GM10847 (cell line): ENCODE measurements around the gene RIMBP2.

Experiments
- POLR2A ChIP-seq: IDR thresholded peaks from 2 replicates; pipeline ENCODE4 v1.6.1; 2011; ENCODE audit not compliant: insufficient read length; ENCODE audit errors: extremely low read depth

RIMBP2 gene

GRCh38 chr12:130525384-130526172, 190.5 kb downstream of the RIMBP2 start:
- TF ChIP-seq POLR2A, result no peak

- TF ChIP-seq POLR2A, result no peak
These were observed 191.3 kb downstream of the RIMBP2 start for GRCh38 chr12:130524759-130525158.

- TF ChIP-seq POLR2A, result no peak
These were observed 192.1 kb downstream of the RIMBP2 start for GRCh38 chr12:130523863-130524614.

GRCh38 chr12:130523208-130523607, 192.9 kb downstream of the RIMBP2 start:
- no peak for TF ChIP-seq POLR2A

GRCh38 chr12:130522244-130522834, 193.8 kb downstream of the RIMBP2 start:
- no peak for TF ChIP-seq POLR2A

GRCh38 chr12:130521375-130522124, 194.5 kb downstream of the RIMBP2 start:
- no peak for TF ChIP-seq POLR2A

GRCh38 chr12:130520784-130521183, 195.3 kb downstream of the RIMBP2 start:
- TF ChIP-seq POLR2A, result no peak

GRCh38 chr12:130517588-130517987, 198.5 kb downstream of the RIMBP2 start:
- no peak for TF ChIP-seq POLR2A

GRCh38 chr12:130514149-130514551, 201.9 kb downstream of the RIMBP2 start:
- TF ChIP-seq POLR2A, result no peak

- no peak for TF ChIP-seq POLR2A
These were observed 202.5 kb downstream of the RIMBP2 start for GRCh38 chr12:130513556-130513955.

- TF ChIP-seq POLR2A, result no peak
These were observed 204.8 kb downstream of the RIMBP2 start for GRCh38 chr12:130511285-130511684.

- TF ChIP-seq POLR2A, result no peak
These were observed 206.6 kb downstream of the RIMBP2 start for GRCh38 chr12:130509454-130509853.

GRCh38 chr12:130508847-130509246, 207.3 kb downstream of the RIMBP2 start:
- no peak for TF ChIP-seq POLR2A

GRCh38 chr12:130508318-130508717, 207.8 kb downstream of the RIMBP2 start:
- no peak for TF ChIP-seq POLR2A

GRCh38 chr12:130506844-130507243, 209.3 kb downstream of the RIMBP2 start:
- no peak for TF ChIP-seq POLR2A

GRCh38 chr12:130504840-130505175, 211.3 kb downstream of the RIMBP2 start:
- TF ChIP-seq POLR2A, result no peak
